Dermis microvascular lymphatic vessel endothelial cell (primary cell): ENCODE data around the gene APOBEC3H. TPM values are rescaled to one million over a fixed set of nuclear protein-coding genes. Genes with fewer than 3 reads are reported as not detected.

Experiments used
- total RNA-seq: library from RNA; depleted of rRNA; stranded (reverse); fragments of >200 nt; gene quantifications from 2 replicates; pipeline ENCODE4 v1.2.1, GENCODE V29; 2014

The APOBEC3H gene
- total RNA-seq, 1 donor from 2014 or later: not detected

Other genes with a start within 250 kb of the APOBEC3H start
- gene CBX6, start 225.0 kb upstream of the APOBEC3H start, total RNA-seq: 13.4 and 15.7 TPM in 2 replicates
- gene APOBEC3A, start 139.6 kb upstream of the APOBEC3H start, total RNA-seq: not detected in 2 replicates
- gene APOBEC3B, start 114.9 kb upstream of the APOBEC3H start, total RNA-seq: 0.76 and 1.3 TPM in 2 replicates
- gene APOBEC3C, start 83.0 kb upstream of the APOBEC3H start, total RNA-seq: 0.64 and 0.76 TPM in 2 replicates
- gene APOBEC3D, start 76.1 kb upstream of the APOBEC3H start, total RNA-seq: 0.39 and 0.51 TPM in 2 replicates
- 3.4 and 4.4 TPM in 2 replicates for gene APOBEC3F, start 56.4 kb upstream of the APOBEC3H start, total RNA-seq
- 3.1 and 6.1 TPM in 2 replicates for gene APOBEC3G, start 20.0 kb upstream of the APOBEC3H start, total RNA-seq
- 3.0 and 4.4 TPM in 2 replicates for gene CBX7, start 55.4 kb downstream of the APOBEC3H start, total RNA-seq
- 22.6 and 47.0 TPM in 2 replicates for gene PDGFB, start 147.7 kb downstream of the APOBEC3H start, total RNA-seq
- gene RPL3, start 222.4 kb downstream of the APOBEC3H start, total RNA-seq: 2,576 and 3,971 TPM in 2 replicates